SK-N-SH (cell line): Measurements from ENCODE around the gene EN2. TPM values are rescaled to one million over a fixed set of nuclear protein-coding genes. Genes with fewer than 3 reads are reported as not detected.

Source experiments
- CTCF ChIA-PET: fragments of 300-600, 350-600 bp; formaldehyde crosslinking; extraction: SDS; loops from one replicate; lab custom pipeline; 2021; lab: Yijun Ruan, JAX
- POLR2A ChIA-PET: fragments of 350-600 bp; sonication (Branson Sonifier 250); formaldehyde crosslinking; extraction: SDS; loops from one replicate; lab custom pipeline; 2020; ENCODE audit warnings: antibody characterized with exemption, inconsistent platforms; lab: Yijun Ruan, JAX
- DNase-seq: peaks from one replicate; pipeline ENCODE4 v3.0.0; 2012
- H2AFZ ChIP-seq: fragments of 200-600 bp; sonication (generic); 2 replicates; pipeline ENCODE4 v1.8.1; 2016; ENCODE audit warnings: antibody characterized with exemption, mild to moderate bottlenecking, low read depth
- H3F3A ChIP-seq: fragments of 200-600 bp; sonication (generic); replicated peaks from 2 replicates; pipeline ENCODE3; 2016; ENCODE audit warnings: antibody characterized with exemption, mild to moderate bottlenecking; ENCODE audit not compliant: insufficient read depth
- H3K27ac ChIP-seq, 2 experiments: fragments of 200-500 bp in 1 of 2; fragments of 200-600 bp in 1 of 2; sonication (Bioruptor generic) in 1 of 2; sonication (generic), shearing (Covaris generic) in 1 of 2; 2 replicates each; pipeline versions ENCODE4 v1.5.1 to v1.6.1; 2014 to 2016; ENCODE audit warnings: low read depth in 2 of 2, inconsistent platforms in 1 of 2, low read length in 1 of 2, mild to moderate bottlenecking in 1 of 2, mixed read lengths in 1 of 2
- H3K27me3 ChIP-seq: fragments of 200-600 bp; sonication (generic), shearing (Covaris generic); 2 replicates; pipeline ENCODE4 v1.6.1; 2016; ENCODE audit warnings: mixed run types; ENCODE audit not compliant: insufficient read depth
- H3K36me3 ChIP-seq, 2 experiments: fragments of 200-500 bp in 1 of 2; fragments of 200-600 bp in 1 of 2; sonication (Bioruptor generic) in 1 of 2; sonication (generic) in 1 of 2; replicated peaks in 1 of 2; 2 replicates each; pipeline versions ENCODE3 to v1.5.1; 2014 to 2016; ENCODE audit warnings: low read length in 1 of 2, mild to moderate bottlenecking in 1 of 2; ENCODE audit not compliant: insufficient read depth in 2 of 2, control insufficient read depth in 1 of 2
- H3K4me1 ChIP-seq, 2 experiments: fragments of 200-500 bp in 1 of 2; fragments of 200-600 bp in 1 of 2; sonication (Bioruptor generic) in 1 of 2; sonication (generic), shearing (Covaris generic) in 1 of 2; 2 replicates each; pipeline versions ENCODE4 v1.5.1 to v1.6.1; 2014 to 2016; ENCODE audit warnings: low read depth in 1 of 2, low read length in 1 of 2, mixed run types in 1 of 2; ENCODE audit not compliant: insufficient read depth in 2 of 2, control insufficient read depth in 1 of 2
- H3K4me2 ChIP-seq: fragments of 200-600 bp; sonication (generic), shearing (Covaris generic); 2 replicates; pipeline ENCODE4 v1.6.1; 2017; ENCODE audit warnings: mixed run types
- H3K4me3 ChIP-seq, 2 experiments: fragments of 200-500 bp in 1 of 2; fragments of 200-600 bp in 1 of 2; sonication (Bioruptor generic) in 1 of 2; sonication (generic), shearing (Covaris generic) in 1 of 2; 2 replicates each; pipeline versions ENCODE4 v1.5.1 to v1.8.1; 2014 to 2016; ENCODE audit warnings: low read depth in 2 of 2, inconsistent platforms in 1 of 2, low read length in 1 of 2, mild to moderate bottlenecking in 1 of 2, mixed read lengths in 1 of 2, moderate library complexity in 1 of 2
- H3K79me2 ChIP-seq: fragments of 200-600 bp; sonication (generic); 2 replicates; pipeline ENCODE4 v1.8.1; 2017; ENCODE audit warnings: mild to moderate bottlenecking; ENCODE audit not compliant: insufficient read depth
- H3K9ac ChIP-seq: fragments of 200-600 bp; sonication (generic); 2 replicates; pipeline ENCODE4 v1.6.1; 2017; ENCODE audit warnings: mixed run types
- H3K9me2 ChIP-seq: fragments of 200-600 bp; sonication (generic); 2 replicates; pipeline ENCODE4 v1.6.1; 2017; ENCODE audit warnings: mixed run types
- H3K9me3 ChIP-seq: fragments of 200-600 bp; sonication (generic); 2 replicates; pipeline ENCODE4 v1.6.1; 2017; ENCODE audit warnings: mixed run types, mild to moderate bottlenecking, moderate library complexity
- H4K20me1 ChIP-seq: fragments of 200-600 bp; sonication (generic); 2 replicates; pipeline ENCODE4 v1.6.1; 2017; ENCODE audit warnings: mild to moderate bottlenecking, mixed run types; ENCODE audit not compliant: insufficient read depth
- CHD2 ChIP-seq: fragments of 150-350 bp; IDR thresholded peaks from 2 replicates; pipeline ENCODE4 v1.6.1; 2018; ENCODE audit warnings: low read length; ENCODE audit not compliant: partially characterized antibody
- ELF1 ChIP-seq: IDR thresholded peaks from 2 replicates; pipeline ENCODE4 v1.4.0; 2012
- EZH2phosphoT487 ChIP-seq: fragments of 200-600 bp; sonication (generic); IDR thresholded peaks from 2 replicates; pipeline ENCODE4 v1.6.1; 2017; ENCODE audit warnings: low read depth, mixed run types, mild to moderate bottlenecking, antibody characterized with exemption, moderate library complexity, borderline replicate concordance
- FOSL2 ChIP-seq: IDR thresholded peaks from 2 replicates; pipeline ENCODE4 v1.4.0; 2012; ENCODE audit warnings: low read depth, mild to moderate bottlenecking, moderate library complexity, borderline replicate concordance
- FOXM1 ChIP-seq: IDR thresholded peaks from 2 replicates; pipeline ENCODE4 v1.4.0; 2012; ENCODE audit warnings: low read depth, mild to moderate bottlenecking
- GATA2 ChIP-seq: sonication (generic); formaldehyde crosslinking; IDR thresholded peaks from 2 replicates; pipeline ENCODE4 v1.5.0; 2020; ENCODE audit warnings: mild to moderate bottlenecking, missing genetic modification reagents
- MEF2A ChIP-seq: IDR thresholded peaks from 2 replicates; pipeline ENCODE4 v1.4.0; 2012; ENCODE audit warnings: low read depth, borderline replicate concordance
- NFIC ChIP-seq: IDR thresholded peaks from 2 replicates; pipeline ENCODE4 v1.4.0; 2012; ENCODE audit warnings: borderline replicate concordance
- NRF1 ChIP-seq: IDR thresholded peaks from 2 replicates; pipeline ENCODE4 v1.6.1; 2012; ENCODE audit warnings: low read depth, mild to moderate bottlenecking, low read length
- RCOR1 ChIP-seq: fragments of 150-350 bp; IDR thresholded peaks from 2 replicates; pipeline ENCODE4 v1.6.1; 2017; ENCODE audit warnings: antibody characterized with exemption, low read length
- RFX5 ChIP-seq: IDR thresholded peaks from 2 replicates; pipeline ENCODE4 v1.6.1; 2012; ENCODE audit warnings: mild to moderate bottlenecking, improper control_type of control experiment, low read length
- SMC3 ChIP-seq: IDR thresholded peaks from 2 replicates; pipeline ENCODE4 v1.6.1; 2012; ENCODE audit warnings: low read depth, low read length, improper control_type of control experiment
- TAF1 ChIP-seq: IDR thresholded peaks from 2 replicates; pipeline ENCODE4 v1.6.1; 2012; ENCODE audit warnings: low read depth, mild to moderate bottlenecking, low read length, moderate library complexity, borderline replicate concordance
- TCF12 ChIP-seq: IDR thresholded peaks from 2 replicates; pipeline ENCODE4 v1.4.0; 2012
- TEAD4 ChIP-seq: IDR thresholded peaks from 2 replicates; pipeline ENCODE4 v1.4.0; 2012; ENCODE audit warnings: mild to moderate bottlenecking, borderline replicate concordance; ENCODE audit not compliant: insufficient read depth
- YY1 ChIP-seq: IDR thresholded peaks from 2 replicates; pipeline ENCODE4 v1.4.0; 2012; ENCODE audit warnings: low read depth, mild to moderate bottlenecking
- WGBS: methylation state at CpG from one replicate; pipeline ENCODE4 v1.1.6; 2017; ENCODE audit warnings: low lambda C conversion rate; 5-methylcytosine and 5-hydroxymethylcytosine counted together
- polyA plus RNA-seq, 3 experiments: library from polyadenylated mRNA; depleted of rRNA; stranded (reverse); fragments of >200 nt; gene quantifications; 2 replicates each; pipeline ENCODE4 v1.2.3, GENCODE V29; 2012
- TF ChIP-seq, protein P1 (sequence below): fragments of 150-350 bp; IDR thresholded peaks from 2 replicates; pipeline ENCODE4 v1.6.1; 2017; ENCODE audit warnings: antibody characterized with exemption, low read length, low read depth, borderline replicate concordance
- TF ChIP-seq, protein P2 (sequence below): IDR thresholded peaks from 2 replicates; pipeline ENCODE4 v1.6.1; 2012; ENCODE audit warnings: mild to moderate bottlenecking, low read depth, low read length, moderate library complexity
- TF ChIP-seq, protein P3 (sequence below): fragments of 200-600 bp; sonication (generic); IDR thresholded peaks from 2 replicates; pipeline ENCODE4 v1.6.1; 2017; ENCODE audit warnings: antibody characterized with exemption, mild to moderate bottlenecking, moderate library complexity
- TF ChIP-seq, protein P4 (sequence below): IDR thresholded peaks from 2 replicates; pipeline ENCODE4; 2012

EN2 gene
- polyA plus RNA-seq, 1 of the 3 experiments (the other 2 are of a cell fraction), result 0.02 TPM

DNA sequence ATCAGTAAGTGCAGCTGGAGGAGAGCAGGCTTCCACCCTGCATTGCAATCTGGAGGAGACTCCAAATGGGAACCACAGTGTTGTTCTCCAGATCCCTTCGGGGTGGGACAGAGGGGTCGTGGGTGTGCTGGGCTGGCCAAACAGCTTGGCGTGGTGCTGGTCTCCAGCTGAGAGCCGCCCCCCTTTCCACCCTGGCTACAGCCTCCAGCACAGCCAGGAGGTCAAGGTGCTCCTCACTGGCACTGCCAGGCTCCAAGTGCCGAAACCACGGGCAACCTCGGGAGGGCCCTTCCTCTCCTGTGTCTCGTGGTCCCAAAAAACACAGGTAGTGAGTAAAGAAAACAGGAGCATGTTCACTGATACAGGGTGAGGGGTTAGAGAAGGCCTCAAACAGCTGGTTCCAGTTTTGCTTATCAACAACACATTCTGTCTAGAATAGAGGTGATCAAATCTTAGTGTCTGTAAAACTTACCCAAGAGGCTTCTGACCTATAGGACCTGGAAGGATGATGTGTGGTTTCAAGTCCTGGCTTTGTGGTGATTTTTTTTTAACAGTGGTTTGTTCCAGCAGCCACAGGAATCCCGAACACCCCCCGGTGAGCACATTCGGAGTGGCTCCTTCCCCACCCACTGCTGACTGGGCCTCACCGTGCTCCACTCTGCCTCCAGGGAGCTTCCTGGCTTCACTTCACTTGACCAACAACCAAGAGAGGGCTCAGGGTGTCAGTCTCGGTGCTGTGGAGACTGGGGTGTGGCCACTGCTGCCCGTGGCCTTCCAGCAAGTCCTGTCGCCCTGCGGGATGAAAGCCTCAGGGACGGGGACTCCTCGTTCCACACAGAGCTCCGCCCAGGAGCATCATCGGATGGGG, 31.2 kb upstream of the EN2 start:
- WGBS, result 16% methylated on average over 20 of the region's 20 CpGs
- no peaks in the 10 kb centered on the region for H3F3A ChIP-seq
- TF ChIP-seq NFIC (no peak), GATA2 (CRISPR knock-in tag) (no peak), RCOR1 (no peak), CHD2 (no peak), RFX5 (no peak), YY1 (no peak), FOSL2 (no peak), MEF2A (no peak), EZH2phosphoT487 (no peak), ELF1 (no peak), SMC3 (no peak), FOXM1 (no peak), TCF12 (no peak), TAF1 (no peak), TEAD4 (no peak), NRF1 (no peak)
- TF ChIP-seq, protein P1, sequence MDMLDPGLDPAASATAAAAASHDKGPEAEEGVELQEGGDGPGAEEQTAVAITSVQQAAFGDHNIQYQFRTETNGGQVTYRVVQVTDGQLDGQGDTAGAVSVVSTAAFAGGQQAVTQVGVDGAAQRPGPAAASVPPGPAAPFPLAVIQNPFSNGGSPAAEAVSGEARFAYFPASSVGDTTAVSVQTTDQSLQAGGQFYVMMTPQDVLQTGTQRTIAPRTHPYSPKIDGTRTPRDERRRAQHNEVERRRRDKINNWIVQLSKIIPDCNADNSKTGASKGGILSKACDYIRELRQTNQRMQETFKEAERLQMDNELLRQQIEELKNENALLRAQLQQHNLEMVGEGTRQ, result no peak
- TF ChIP-seq, protein P2, sequence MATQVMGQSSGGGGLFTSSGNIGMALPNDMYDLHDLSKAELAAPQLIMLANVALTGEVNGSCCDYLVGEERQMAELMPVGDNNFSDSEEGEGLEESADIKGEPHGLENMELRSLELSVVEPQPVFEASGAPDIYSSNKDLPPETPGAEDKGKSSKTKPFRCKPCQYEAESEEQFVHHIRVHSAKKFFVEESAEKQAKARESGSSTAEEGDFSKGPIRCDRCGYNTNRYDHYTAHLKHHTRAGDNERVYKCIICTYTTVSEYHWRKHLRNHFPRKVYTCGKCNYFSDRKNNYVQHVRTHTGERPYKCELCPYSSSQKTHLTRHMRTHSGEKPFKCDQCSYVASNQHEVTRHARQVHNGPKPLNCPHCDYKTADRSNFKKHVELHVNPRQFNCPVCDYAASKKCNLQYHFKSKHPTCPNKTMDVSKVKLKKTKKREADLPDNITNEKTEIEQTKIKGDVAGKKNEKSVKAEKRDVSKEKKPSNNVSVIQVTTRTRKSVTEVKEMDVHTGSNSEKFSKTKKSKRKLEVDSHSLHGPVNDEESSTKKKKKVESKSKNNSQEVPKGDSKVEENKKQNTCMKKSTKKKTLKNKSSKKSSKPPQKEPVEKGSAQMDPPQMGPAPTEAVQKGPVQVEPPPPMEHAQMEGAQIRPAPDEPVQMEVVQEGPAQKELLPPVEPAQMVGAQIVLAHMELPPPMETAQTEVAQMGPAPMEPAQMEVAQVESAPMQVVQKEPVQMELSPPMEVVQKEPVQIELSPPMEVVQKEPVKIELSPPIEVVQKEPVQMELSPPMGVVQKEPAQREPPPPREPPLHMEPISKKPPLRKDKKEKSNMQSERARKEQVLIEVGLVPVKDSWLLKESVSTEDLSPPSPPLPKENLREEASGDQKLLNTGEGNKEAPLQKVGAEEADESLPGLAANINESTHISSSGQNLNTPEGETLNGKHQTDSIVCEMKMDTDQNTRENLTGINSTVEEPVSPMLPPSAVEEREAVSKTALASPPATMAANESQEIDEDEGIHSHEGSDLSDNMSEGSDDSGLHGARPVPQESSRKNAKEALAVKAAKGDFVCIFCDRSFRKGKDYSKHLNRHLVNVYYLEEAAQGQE, result no peak
- TF ChIP-seq, protein P3, sequence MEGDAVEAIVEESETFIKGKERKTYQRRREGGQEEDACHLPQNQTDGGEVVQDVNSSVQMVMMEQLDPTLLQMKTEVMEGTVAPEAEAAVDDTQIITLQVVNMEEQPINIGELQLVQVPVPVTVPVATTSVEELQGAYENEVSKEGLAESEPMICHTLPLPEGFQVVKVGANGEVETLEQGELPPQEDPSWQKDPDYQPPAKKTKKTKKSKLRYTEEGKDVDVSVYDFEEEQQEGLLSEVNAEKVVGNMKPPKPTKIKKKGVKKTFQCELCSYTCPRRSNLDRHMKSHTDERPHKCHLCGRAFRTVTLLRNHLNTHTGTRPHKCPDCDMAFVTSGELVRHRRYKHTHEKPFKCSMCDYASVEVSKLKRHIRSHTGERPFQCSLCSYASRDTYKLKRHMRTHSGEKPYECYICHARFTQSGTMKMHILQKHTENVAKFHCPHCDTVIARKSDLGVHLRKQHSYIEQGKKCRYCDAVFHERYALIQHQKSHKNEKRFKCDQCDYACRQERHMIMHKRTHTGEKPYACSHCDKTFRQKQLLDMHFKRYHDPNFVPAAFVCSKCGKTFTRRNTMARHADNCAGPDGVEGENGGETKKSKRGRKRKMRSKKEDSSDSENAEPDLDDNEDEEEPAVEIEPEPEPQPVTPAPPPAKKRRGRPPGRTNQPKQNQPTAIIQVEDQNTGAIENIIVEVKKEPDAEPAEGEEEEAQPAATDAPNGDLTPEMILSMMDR, result no peak
- TF ChIP-seq, protein P4, sequence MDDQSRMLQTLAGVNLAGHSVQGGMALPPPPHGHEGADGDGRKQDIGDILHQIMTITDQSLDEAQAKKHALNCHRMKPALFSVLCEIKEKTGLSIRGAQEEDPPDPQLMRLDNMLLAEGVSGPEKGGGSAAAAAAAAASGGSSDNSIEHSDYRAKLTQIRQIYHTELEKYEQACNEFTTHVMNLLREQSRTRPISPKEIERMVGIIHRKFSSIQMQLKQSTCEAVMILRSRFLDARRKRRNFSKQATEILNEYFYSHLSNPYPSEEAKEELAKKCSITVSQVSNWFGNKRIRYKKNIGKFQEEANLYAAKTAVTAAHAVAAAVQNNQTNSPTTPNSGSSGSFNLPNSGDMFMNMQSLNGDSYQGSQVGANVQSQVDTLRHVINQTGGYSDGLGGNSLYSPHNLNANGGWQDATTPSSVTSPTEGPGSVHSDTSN, result no peak
- H3K4me3 ChIP-seq, result no peak overlapping the region
- no peaks in the 10 kb centered on the region for H3K79me2 ChIP-seq
- no peaks in the 10 kb centered on the region for H3K9me3 ChIP-seq
- H3K4me1 ChIP-seq, result no peaks in the 10 kb centered on the region
- peaks cover 100% of the 10 kb centered on the region for H3K27me3 ChIP-seq
- H3K27ac ChIP-seq, result no peak overlapping the region
- H2AFZ ChIP-seq, result no peak overlapping the region
- H3K9ac ChIP-seq, result no peak overlapping the region
- ChIA-PET CTCF (interaction anchor here (0.7 to 1.6 kb wide), 5 partner anchors 10 to 82 kb away, joined by 3 to 5 read pairs (median 3); no protein-coding TSS in a partner anchor), POLR2A (no interaction called here)
- no peaks in the 10 kb centered on the region for H3K36me3 ChIP-seq
- no peak for DNase-seq
- no peaks in the 10 kb centered on the region for H4K20me1 ChIP-seq
- H3K9me2 ChIP-seq, result no peaks in the 10 kb centered on the region
- H3K4me2 ChIP-seq, result no peak overlapping the region
